Activated naive CD4-positive, alpha-beta T cell treated with anti-CD3 and anti-CD28 coated beads for 36 hours (primary cell): Measurements from ENCODE around the gene SLC25A19. TPM values are rescaled to one million over a fixed set of nuclear protein-coding genes. Genes with fewer than 3 reads are reported as not detected.

Experiments
- CTCF ChIA-PET: fragments of 350-600 bp; sonication (Branson Sonifier 250); formaldehyde crosslinking; loops from one replicate; lab custom pipeline; 2021; ENCODE audit warnings: antibody characterized with exemption; lab: Charles Lee
- DNase-seq: peaks from one replicate; pipeline ENCODE4 v3.0.0-alpha.2; 2020
- H3K27ac Mint-ChIP-seq: one replicate; pipeline ENCODE4 v1.8.0; 2021; ENCODE audit warnings: mild to moderate bottlenecking, mixed read lengths
- H3K27me3 Mint-ChIP-seq: one replicate; pipeline ENCODE4 v1.8.0; 2021; ENCODE audit warnings: low read depth, mixed read lengths
- H3K36me3 Mint-ChIP-seq: one replicate; pipeline ENCODE4 v1.8.0; 2021; ENCODE audit warnings: low read depth, mixed read lengths
- H3K4me1 Mint-ChIP-seq: one replicate; pipeline ENCODE4 v1.8.0; 2021; ENCODE audit warnings: low read depth, mixed read lengths
- H3K4me3 Mint-ChIP-seq: one replicate; pipeline ENCODE4 v1.8.0; 2021; ENCODE audit warnings: mild to moderate bottlenecking, moderate library complexity, mixed read lengths
- H3K9me3 Mint-ChIP-seq: one replicate; pipeline ENCODE4 v1.8.0; 2021; ENCODE audit warnings: mixed read lengths
- intact Hi-C: fragments of 100-400 bp; cut with micrococcal nuclease; formaldehyde crosslinking; loops from one replicate; pipeline ENCODE4 v1.15.1; 2023
- total RNA-seq, 2 experiments: library from RNA; stranded (reverse); gene quantifications; one replicate each; pipeline ENCODE4 v1.2.3, GENCODE V29; 2021

The SLC25A19 gene
- total RNA-seq, 2 experiments from 2014 or later, result 47.5 to 48.4 TPM

DNA sequence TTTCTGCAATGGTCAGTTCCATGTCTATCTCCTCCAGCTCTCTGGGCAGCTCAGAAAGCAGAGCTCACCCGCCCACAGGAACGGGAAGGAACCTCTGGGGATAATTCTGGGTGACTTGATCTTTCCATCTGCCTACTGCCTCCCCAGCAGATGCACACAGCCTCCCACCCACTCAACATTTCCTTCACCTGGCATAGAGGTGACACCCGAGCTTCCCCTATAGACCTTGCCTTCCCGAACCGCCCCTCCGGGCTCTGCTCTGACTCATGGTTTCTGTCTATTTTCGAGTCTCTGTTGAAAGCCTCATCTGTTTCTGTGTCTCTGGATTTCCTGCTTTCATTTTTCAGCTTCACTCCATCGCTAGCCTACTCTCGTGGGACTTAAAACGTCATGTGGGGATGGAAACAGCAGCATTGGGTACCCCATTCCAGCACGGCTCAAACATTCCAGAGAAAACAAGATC is 39.2 kb downstream of the SLC25A19 start:
- intact Hi-C loops, result loop anchor here (1.0 to 5.0 kb wide), 3 partner anchors 11 to 157 kb away; partner anchors contain the start of genes GGA3, GRB2, MIF4GD and MRPS7
- CTCF ChIA-PET, result interaction anchor here (0.8 to 3.4 kb wide), 11 partner anchors 11 to 266 kb away, joined by 3 to 41 read pairs (median 3); partner anchors contain the start of genes GGA3, MIF4GD, MRPS7 and NUP85
- peak; percentile 90 for DNase-seq
- H3K4me3 Mint-ChIP-seq, result peak overlapping the region; percentile 61
- peaks cover 74% of the 10 kb centered on the region for H3K4me1 Mint-ChIP-seq
- H3K36me3 Mint-ChIP-seq, result peaks cover 10% of the 10 kb centered on the region
- no peaks in the 10 kb centered on the region for H3K27me3 Mint-ChIP-seq
- peak overlapping the region; percentile 93 for H3K27ac Mint-ChIP-seq
- no peaks in the 10 kb centered on the region for H3K9me3 Mint-ChIP-seq

DNA sequence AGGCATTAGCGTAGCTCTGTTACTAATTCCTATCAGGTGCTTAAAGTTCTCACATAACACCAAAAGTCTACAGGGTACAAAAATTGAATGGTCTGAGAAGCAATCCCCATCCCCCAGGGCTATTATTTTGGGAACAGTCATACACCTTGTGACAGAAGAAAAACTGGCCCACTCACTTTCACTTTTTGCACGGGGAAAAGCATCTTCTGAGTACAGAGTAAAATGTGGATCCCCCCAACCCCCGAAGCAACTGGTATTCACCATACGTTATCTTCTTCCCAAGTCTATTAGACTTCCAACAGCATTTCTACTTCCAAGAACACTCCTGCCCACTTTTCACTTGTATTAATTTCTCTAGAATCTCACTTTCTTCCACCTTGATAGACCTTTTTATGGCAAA is 39.7 kb downstream of the SLC25A19 start:
- Mint-ChIP-seq H3K4me3 (peak overlapping the region; percentile 61), H3K36me3 (peaks cover 11% of the 10 kb centered on the region), H3K27me3 (no peaks in the 10 kb centered on the region), H3K4me1 (peaks cover 75% of the 10 kb centered on the region), H3K27ac (peak overlapping the region; percentile 93), H3K9me3 (no peaks in the 10 kb centered on the region)
- DNase-seq, result peak; percentile 30
- CTCF ChIA-PET, result interaction anchor here (0.7 to 3.4 kb wide), 12 partner anchors 11 to 267 kb away, joined by 3 to 41 read pairs (median 3); partner anchors contain the start of genes GGA3, MIF4GD, MRPS7 and NUP85
- intact Hi-C loops, result no loop called here

DNA sequence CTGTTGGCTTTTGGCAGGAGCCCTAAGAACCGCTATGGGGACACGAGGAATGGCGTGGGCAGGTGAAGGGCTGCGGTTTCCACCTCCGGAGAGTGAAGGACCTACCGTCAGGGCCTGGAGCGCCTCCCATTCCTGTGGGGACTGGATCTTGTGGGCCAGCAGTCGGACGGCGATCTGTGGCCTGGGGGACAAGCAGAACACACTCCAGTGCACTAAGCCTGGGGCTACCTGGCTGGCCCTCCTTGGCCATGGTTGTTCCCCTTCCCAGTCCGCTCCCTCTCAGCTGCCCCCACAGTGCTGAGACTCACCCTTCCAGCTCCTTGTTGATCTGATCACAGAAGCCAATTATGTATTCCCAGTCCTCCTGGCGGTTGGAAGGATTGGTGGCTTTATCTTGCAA is 42.8 kb downstream of the SLC25A19 start:
- DNase-seq, result no peak
- Mint-ChIP-seq H3K27ac (no peak overlapping the region), H3K4me1 (peaks cover 75% of the 10 kb centered on the region), H3K36me3 (peaks cover 23% of the 10 kb centered on the region), H3K9me3 (no peaks in the 10 kb centered on the region), H3K4me3 (no peak overlapping the region), H3K27me3 (no peaks in the 10 kb centered on the region)
- CTCF ChIA-PET, result interaction anchor here (0.6 to 0.8 kb wide), 2 partner anchors 16 to 18 kb away, joined by 4 to 5 read pairs; no protein-coding TSS in a partner anchor
- intact Hi-C loops, result no loop called here

- Mint-ChIP-seq H3K4me1 (peaks cover 71% of the 10 kb centered on the region), H3K27ac (peak overlapping the region; percentile 36)
- CTCF ChIA-PET, result interaction anchor here (0.5 to 0.6 kb wide), 2 partner anchors 48 to 167 kb away, joined by 3 to 6 read pairs; no protein-coding TSS in a partner anchor
Measured at GRCh38 chr17:75245011-75245410, 44.2 kb downstream of the SLC25A19 start.

DNA sequence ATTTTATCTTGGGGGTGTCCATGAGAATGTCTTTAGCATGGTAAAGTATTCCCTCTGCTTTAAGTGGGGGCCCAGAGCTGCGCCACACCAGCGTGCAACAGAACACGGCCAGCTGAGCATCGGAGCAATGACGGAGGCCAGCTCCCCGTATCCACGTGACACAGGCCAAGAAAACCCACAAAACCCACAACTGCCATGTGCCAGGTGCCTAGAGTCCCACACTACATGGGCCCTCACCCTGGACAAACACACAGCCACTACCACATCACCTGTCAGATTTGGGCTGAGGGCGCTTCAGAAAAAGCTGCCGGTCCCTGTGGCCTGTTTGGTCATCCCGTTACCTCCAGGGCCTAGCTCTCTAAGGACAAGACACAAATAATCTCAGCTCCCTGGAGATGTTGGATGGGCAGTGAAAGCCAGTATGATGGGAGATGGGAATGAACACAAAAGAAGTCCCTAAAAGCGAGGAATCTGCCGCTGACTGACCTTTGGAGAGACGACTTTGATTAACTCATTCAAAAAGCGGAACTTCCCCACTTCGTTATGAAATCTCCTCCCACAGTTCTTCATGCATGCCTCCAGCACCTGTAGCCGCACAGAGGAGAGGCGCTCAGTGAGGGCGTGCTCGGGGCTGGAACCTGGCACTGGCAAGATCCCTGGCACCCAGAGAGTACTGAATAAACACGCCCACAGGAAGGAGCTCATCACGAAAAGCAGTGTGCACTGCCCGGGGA is 44.9 kb downstream of the SLC25A19 start:
- Mint-ChIP-seq H3K27ac (peak overlapping the region; percentile 65), H3K9me3 (no peaks in the 10 kb centered on the region), H3K4me1 (peaks cover 63% of the 10 kb centered on the region), H3K4me3 (no peak overlapping the region), H3K36me3 (peaks cover 25% of the 10 kb centered on the region), H3K27me3 (no peaks in the 10 kb centered on the region)
- no peak for DNase-seq
- intact Hi-C loops, result no loop called here
- CTCF ChIA-PET, result interaction anchor here (0.6 to 1.3 kb wide), 2 partner anchors 18 to 49 kb away, joined by 4 to 6 read pairs; no protein-coding TSS in a partner anchor

More at GRCh38 chr17:75245011-75245410, 44.2 kb downstream of the SLC25A19 start:
- H3K36me3 Mint-ChIP-seq, result peaks cover 27% of the 10 kb centered on the region
- DNase-seq, result no peak
- intact Hi-C loops, result no loop called here
- H3K4me3 Mint-ChIP-seq, result no peak overlapping the region
- no peaks in the 10 kb centered on the region for H3K9me3 Mint-ChIP-seq
- no peaks in the 10 kb centered on the region for H3K27me3 Mint-ChIP-seq

GRCh38 chr17:75242461-75243042 is 46.7 kb downstream of the SLC25A19 start:
- intact Hi-C loops, result no loop called here
- H3K9me3 Mint-ChIP-seq, result no peaks in the 10 kb centered on the region
- peak overlapping the region; percentile 75 for H3K27ac Mint-ChIP-seq
- H3K4me1 Mint-ChIP-seq, result peaks cover 57% of the 10 kb centered on the region
- H3K27me3 Mint-ChIP-seq, result no peaks in the 10 kb centered on the region
- CTCF ChIA-PET, result interaction anchor here (0.6 to 5.7 kb wide), 6 partner anchors 13 to 368 kb away, joined by 4 to 39 read pairs (median 22); partner anchors contain the start of genes GGA3, MIF4GD and MRPS7
- H3K4me3 Mint-ChIP-seq, result no peak overlapping the region
- H3K36me3 Mint-ChIP-seq, result peaks cover 30% of the 10 kb centered on the region
- no peak for DNase-seq

DNA sequence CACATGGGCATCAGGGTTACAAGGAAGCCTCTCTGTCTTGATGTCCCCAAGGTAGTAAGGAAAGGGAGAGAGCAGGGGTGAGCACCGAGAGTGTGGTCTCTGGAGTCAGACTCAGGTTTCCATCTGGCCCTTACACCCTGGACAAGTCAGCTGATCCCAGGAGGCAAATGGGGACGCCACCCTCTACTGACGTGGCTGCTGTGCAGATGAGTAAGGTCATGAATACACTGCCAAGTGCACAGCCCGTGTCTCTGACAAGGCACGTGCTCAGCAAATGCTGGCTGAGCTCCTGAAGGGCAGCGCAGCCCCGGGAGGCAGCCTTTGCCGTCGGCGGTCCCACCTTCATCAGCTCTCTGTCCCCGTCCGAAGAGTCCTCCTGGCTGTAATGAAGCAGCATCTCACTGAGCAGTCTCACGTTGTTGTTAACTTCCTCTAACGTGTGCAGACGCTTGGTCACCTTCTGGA is 47.2 kb downstream of the SLC25A19 start:
- intact Hi-C loops, result no loop called here
- Mint-ChIP-seq H3K36me3 (peaks cover 30% of the 10 kb centered on the region), H3K27ac (peak overlapping the region; percentile 75), H3K4me1 (peaks cover 55% of the 10 kb centered on the region), H3K9me3 (no peaks in the 10 kb centered on the region), H3K4me3 (no peak overlapping the region), H3K27me3 (no peaks in the 10 kb centered on the region)
- CTCF ChIA-PET, result interaction anchor here (1.5 to 6.1 kb wide), 6 partner anchors 7 to 128 kb away, joined by 7 to 41 read pairs (median 37); partner anchors contain the start of genes GGA3, MIF4GD and MRPS7
- no peak for DNase-seq

DNA sequence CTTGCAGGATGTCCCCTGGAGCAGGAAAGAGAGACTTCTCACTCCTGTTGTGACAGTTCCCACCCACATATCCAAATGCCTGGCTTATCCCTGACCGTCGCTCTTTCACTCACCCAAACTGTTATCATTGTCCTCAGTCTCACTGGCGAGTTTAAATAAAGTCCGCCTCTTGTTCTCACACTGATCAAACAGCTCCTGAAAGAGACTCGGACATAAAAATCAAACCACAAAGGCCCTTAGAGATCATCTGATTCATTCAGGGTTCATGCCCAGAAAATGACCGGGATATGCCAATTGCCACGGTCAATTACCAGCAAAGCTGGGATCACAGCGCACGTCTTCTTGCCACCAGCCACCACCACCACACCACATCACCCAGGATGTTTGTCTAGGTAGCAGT is 47.7 kb downstream of the SLC25A19 start:
- peaks cover 51% of the 10 kb centered on the region for H3K4me1 Mint-ChIP-seq
- no peak for DNase-seq
- peak overlapping the region; percentile 48 for H3K27ac Mint-ChIP-seq
- intact Hi-C loops, result no loop called here
- H3K27me3 Mint-ChIP-seq, result no peaks in the 10 kb centered on the region
- H3K9me3 Mint-ChIP-seq, result no peaks in the 10 kb centered on the region
- no peak overlapping the region for H3K4me3 Mint-ChIP-seq
- H3K36me3 Mint-ChIP-seq, result peaks cover 30% of the 10 kb centered on the region
- CTCF ChIA-PET, result interaction anchor here (1.4 to 6.1 kb wide), 7 partner anchors 8 to 128 kb away, joined by 3 to 41 read pairs (median 36); partner anchors contain the start of genes GGA3, MIF4GD and MRPS7

GRCh38 chr17:75241143-75241430 is 48.1 kb downstream of the SLC25A19 start:
- no peak for DNase-seq
- intact Hi-C loops, result no loop called here
- CTCF ChIA-PET, result interaction anchor here (1.4 to 6.1 kb wide), 6 partner anchors 8 to 127 kb away, joined by 3 to 41 read pairs (median 37); partner anchors contain the start of genes GGA3, MIF4GD and MRPS7
- H3K4me3 Mint-ChIP-seq, result no peak overlapping the region
- H3K36me3 Mint-ChIP-seq, result peaks cover 29% of the 10 kb centered on the region
- H3K27me3 Mint-ChIP-seq, result no peaks in the 10 kb centered on the region
- H3K9me3 Mint-ChIP-seq, result no peaks in the 10 kb centered on the region
- no peak overlapping the region for H3K27ac Mint-ChIP-seq
- peaks cover 51% of the 10 kb centered on the region for H3K4me1 Mint-ChIP-seq

DNA sequence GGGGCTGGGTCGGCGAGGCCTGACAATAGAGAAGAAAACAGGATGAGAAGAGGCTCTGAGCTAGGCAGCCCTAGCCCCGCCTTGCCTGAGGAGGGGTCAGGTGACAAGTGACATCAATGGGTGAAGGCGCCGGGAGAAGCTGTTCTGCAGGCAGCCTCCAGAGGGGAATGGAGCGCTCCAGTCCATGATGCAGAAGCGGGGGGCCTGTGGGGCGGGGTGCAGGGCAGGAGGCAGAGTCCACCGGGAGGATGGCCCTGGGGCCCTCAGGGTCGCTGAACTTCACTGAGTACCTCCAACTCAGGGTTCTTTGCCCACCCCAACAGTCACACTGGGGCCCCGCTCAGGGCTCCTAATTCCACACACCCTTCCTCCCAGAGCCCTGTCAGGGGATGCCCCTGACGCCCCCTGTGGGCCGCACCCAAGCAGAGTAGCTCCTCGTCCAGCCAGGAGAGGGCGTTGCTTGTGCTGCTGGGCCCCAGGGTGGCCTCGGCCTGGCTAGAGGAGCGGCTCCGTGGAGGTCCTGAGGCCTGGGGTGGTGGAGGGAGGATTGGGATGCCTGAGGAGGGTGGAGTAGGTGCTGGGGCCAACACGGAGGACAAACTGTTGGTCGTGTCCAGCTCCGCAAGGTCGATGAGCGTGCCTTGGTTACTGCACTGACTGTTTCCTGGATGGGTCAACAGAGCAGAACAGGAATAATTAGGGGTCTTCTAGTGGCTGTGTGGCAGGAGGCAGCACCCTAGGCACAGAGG is 48.7 kb downstream of the SLC25A19 start:
- no peaks in the 10 kb centered on the region for H3K9me3 Mint-ChIP-seq
- CTCF ChIA-PET, result interaction anchor here (0.7 to 6.1 kb wide), 11 partner anchors 9 to 215 kb away, joined by 3 to 41 read pairs (median 7); partner anchors contain the start of genes GGA3, MIF4GD, MRPS7 and TMEM94
- H3K27ac Mint-ChIP-seq, result no peak overlapping the region
- H3K36me3 Mint-ChIP-seq, result peaks cover 28% of the 10 kb centered on the region
- intact Hi-C loops, result no loop called here
- DNase-seq, result peak; percentile 50
- H3K4me1 Mint-ChIP-seq, result peaks cover 51% of the 10 kb centered on the region
- no peak overlapping the region for H3K4me3 Mint-ChIP-seq
- no peaks in the 10 kb centered on the region for H3K27me3 Mint-ChIP-seq

DNA sequence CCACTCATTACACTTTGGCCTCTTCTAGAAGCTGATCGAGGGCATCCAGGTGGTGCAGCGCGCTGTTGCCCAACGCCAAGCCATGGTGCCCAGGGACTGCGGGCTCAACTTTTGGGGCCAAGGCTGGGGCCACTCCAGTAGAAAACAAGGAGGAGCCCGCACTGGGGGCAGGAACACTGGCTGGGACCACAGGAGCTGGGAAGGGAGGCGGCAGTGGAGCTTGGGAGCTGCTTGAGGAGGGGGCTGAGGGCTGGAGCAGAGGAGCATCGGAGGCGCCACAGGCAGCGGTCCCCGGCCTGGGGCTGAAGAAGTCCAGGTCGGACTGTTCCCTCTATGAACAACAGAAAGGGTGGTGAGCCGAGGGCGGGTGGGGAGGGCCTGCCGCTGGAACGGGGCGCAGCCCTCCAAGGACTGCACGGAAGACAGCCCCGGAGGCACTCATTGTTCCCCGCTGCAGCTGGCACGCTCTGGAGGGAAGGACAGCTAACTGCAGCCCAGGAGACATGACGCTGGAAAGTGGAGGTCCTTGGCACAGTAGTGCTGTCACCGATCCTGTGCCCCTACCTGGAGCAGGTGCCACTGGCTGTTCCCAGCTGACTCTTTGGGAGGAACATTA is 49.3 kb downstream of the SLC25A19 start:
- CTCF ChIA-PET, result interaction anchor here (0.6 to 6.1 kb wide), 12 partner anchors 10 to 216 kb away, joined by 3 to 41 read pairs (median 6); partner anchors contain the start of genes GGA3, MIF4GD, MRPS7 and TMEM94
- H3K4me1 Mint-ChIP-seq, result peaks cover 46% of the 10 kb centered on the region
- no peak for DNase-seq
- intact Hi-C loops, result no loop called here
- no peak overlapping the region for H3K4me3 Mint-ChIP-seq
- no peaks in the 10 kb centered on the region for H3K9me3 Mint-ChIP-seq
- no peaks in the 10 kb centered on the region for H3K27me3 Mint-ChIP-seq
- peaks cover 30% of the 10 kb centered on the region for H3K36me3 Mint-ChIP-seq
- no peak overlapping the region for H3K27ac Mint-ChIP-seq
